OCI-LY3 (cell line): Measurements from ENCODE around the gene FLVCR2.

ENCODE experiments used
- CTCF ChIP-seq: fragments of 200-600, 300-600 bp; sonication (generic); IDR thresholded peaks from 2 replicates; pipeline ENCODE4 v1.5.1; 2014; ENCODE audit warnings: antibody characterized with exemption, low read length, low read depth
- EZH2phosphoT487 ChIP-seq: fragments of 200-600 bp; shearing (Covaris generic); IDR thresholded peaks from 2 replicates; pipeline ENCODE4 v1.6.1; 2018; ENCODE audit warnings: antibody characterized with exemption, mixed run types, low read depth

GRCh38 chr14:75647640-75648039 lies 69.2 kb downstream of the FLVCR2 start:
- no peak for TF ChIP-seq CTCF
- no peak for TF ChIP-seq EZH2phosphoT487
